GM08714 (cell line): ENCODE measurements around the gene FAM184A.
"Not testable (repeated sequence)": the region's sequence is repeated elsewhere in the genome, so short reads cannot be mapped to it uniquely, and the experiment has no call there.

ENCODE experiments used
- H3K4me3 ChIP-seq: fragments of 200-500 bp; sonication (Bioruptor generic); 2 replicates; pipeline ENCODE4 v1.5.1; 2014; ENCODE audit warnings: mild to moderate bottlenecking, low read length, inconsistent platforms
- ZNF274 ChIP-seq: IDR thresholded peaks from 2 replicates; pipeline ENCODE4 v1.6.1; 2012; ENCODE audit warnings: mild to moderate bottlenecking, low read depth, low read length

Gene FAM184A

DNA sequence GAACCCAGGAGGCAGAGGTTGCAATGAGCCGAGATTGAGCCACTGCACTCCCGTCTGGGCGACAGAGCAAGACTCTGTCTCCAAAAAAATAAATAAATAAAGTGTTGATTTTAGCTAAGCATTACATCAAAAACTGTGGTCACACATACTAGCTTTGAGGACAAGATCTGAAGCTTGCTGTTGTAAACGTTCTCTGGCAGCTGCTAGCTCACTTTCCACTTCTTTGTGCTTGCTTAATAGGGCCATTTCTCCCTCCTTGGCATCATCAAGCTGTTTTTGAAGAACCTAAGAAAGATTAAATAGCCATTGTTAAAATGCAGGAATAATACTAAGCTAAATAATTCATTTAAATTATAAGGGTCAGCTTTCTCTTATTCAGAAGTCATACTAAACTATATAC lies 55.7 kb downstream of the FAM184A start:
- H3K4me3 ChIP-seq, result no peak overlapping the region
- TF ChIP-seq ZNF274, result no peak

DNA sequence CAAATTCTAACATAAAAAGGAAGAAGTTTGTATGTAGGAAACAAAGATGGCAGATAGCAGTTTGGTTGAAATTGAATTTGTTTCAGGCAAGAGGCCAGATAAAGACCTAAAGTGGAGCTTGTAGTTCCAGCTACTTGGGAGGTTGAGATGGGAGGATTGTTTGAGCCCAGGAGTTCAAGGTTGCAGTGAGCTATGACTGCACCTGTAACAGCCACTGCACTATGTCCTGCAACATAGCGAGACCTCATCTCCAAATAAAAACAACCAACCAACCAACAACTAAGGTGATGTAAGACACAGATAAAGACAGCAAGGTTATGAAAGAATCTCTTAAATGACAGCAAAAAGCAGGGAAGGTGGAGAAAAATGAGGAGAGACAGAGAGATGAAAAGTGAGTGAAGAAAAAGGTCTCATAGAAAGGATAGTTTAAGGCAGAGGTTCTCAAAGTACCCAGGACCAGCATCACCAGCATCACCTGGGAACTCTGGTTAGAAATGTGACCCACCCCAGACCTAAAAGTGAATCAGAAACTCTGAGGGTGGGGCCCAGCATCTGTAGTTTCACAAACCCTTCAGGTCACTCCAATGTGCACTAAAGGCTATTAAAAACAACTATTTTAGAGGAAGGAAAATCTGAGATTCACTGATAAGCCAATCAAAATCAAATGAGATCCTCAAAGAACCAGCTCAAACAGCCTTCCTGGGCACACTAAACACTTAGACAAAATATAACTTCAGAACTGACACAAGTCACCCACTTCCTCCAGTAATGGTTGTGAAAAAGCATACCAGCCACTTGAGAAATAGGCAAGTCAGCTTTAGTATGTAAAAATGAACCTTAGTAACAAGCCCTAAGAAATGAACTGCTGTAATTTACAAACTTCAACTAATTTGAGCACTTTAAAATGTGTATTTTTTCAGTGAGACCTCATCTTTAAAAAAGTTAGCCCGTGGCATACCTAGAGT lies 57.6 kb downstream of the FAM184A start:
- H3K4me3 ChIP-seq, result no peak overlapping the region
- no peak for TF ChIP-seq ZNF274

DNA sequence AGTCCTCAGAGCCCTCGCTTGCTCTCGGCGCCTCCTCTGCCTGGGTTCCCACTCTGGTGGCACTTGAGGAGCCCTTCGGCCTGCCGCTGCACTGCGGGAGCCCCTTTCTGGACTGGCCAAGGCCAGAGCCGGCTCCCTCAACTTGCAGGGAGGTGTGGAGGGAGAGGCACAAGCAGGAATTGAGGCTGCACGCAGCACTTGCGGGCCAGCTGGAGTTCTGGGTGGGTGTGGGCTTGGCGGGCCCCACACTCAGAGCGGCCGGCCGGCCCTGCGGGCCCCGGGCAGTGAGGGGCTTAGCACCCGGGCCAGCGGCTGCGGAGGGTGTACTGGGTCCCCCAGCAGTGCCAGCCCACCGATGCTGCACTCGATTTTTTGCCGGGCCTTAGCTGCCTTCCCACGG lies 63.3 kb downstream of the FAM184A start:
- not testable (repeated sequence) for H3K4me3 ChIP-seq

GRCh38 chr6:119012521-119012920 lies 65.9 kb downstream of the FAM184A start:
- TF ChIP-seq ZNF274, result no peak
- no peak overlapping the region for H3K4me3 ChIP-seq

DNA sequence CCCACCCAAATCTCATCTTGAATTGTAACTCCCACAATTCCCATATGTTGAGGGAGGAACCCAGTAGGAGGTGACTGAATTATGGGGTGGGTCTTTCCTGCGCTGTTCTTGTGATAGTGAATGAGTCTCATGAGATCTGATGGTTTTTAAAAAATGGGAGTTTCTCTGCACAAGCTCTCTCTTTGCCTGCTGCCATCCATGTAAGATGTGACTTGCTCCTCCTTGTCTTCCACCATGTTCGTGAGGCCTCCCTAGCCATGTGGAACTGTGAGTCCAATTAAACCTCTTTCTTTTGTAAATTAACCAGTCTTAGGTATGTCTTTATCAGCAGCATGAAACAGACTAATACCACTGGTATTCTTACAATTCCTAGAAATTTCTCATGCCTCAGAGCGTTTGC lies 69.2 kb downstream of the FAM184A start:
- not testable (repeated sequence) for H3K4me3 ChIP-seq

DNA sequence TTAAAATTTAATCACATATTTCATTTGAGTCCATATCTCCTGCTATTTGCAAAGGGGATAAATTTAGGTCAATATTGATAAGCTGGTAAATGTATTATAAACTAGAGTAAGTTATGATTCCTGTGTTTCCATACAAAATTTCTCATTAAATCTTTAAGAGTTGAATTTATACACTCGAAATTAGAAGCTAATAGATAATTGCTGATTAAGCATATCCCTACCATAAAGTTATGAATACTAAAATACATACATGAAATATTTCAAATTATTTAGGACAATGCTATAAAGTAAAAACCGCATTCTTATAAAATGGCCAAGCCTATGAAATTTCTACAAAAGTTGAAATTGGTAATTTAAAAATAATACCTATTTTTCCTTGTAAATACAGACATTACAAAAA lies 71.5 kb downstream of the FAM184A start:
- TF ChIP-seq ZNF274, result no peak
- H3K4me3 ChIP-seq, result no peak overlapping the region

DNA sequence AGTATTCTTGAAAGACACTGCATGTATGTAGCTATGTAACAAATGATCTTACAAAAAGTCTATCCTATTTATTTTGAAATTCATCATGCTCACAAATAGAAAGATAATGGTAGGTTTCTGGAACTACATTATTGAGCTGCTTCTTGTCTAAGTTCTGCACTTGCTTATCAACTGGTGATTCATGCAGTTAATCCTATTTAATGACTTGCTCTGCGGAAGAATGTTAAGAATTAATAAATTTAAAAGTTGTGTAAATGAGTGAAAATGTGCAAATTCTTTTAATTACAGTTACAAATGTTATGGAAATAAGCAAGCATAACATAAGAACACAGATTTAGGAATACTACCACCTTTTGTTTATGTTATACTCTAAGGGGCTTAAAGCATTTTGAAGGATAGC lies 76.4 kb downstream of the FAM184A start:
- H3K4me3 ChIP-seq, result no peak overlapping the region

DNA sequence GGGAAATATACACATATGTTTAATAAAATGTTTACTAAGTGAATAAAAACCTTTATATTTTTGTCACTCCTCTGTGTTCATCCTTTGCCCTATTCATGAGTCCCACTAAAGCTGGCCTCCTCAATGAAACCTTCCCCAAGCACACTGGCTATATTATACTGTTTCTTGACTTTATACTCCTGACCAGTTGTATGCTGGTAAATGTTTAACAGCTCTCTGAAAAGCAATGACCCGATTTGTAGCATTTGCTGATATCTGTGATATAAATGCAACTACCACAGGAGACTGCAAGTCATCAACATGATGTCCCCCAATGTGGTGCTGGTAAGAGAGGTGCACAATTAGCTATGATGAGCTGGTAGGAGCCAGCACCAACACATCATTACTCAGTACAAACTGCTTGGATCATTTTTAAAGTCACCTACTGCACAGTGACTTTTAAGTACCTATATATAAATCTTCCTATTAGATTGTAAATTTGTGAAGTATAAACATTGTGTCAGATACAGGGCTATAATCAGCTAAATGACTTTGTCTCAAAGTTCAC lies 78.9 kb downstream of the FAM184A start:
- no peak overlapping the region for H3K4me3 ChIP-seq
- TF ChIP-seq ZNF274, result no peak

More for the DNA sequence above, 76.4 kb downstream of the FAM184A start:
- TF ChIP-seq ZNF274, result no peak

GRCh38 chr6:118997426-118997825 lies 81.0 kb downstream of the FAM184A start:
- not testable (repeated sequence) for H3K4me3 ChIP-seq

DNA sequence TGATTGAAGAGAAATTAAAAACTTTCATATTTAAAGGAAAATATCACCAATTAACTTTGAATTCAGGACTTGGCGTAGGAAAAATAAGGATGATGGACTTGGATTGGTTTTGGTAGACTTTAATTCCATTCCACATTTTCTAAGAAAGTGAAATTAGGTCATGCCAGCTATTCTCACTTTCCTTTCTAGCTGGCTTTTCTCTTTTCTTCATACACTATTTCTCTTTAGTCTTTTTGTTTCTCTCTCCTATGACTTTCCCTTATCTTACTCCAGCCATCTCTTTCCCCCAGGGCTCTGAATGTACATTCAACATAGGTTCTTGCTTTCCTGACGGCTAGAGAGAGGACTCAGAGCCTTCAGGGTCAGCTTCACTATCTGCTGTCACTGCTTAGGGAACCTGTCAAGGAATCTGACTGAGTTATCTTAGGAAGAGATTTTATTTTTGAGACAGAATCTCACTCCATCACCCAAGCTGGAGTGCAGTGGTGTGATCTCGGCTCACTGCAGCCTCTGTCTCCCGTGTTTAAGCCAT lies 82.1 kb downstream of the FAM184A start:
- no peak for TF ChIP-seq ZNF274
- no peak overlapping the region for H3K4me3 ChIP-seq

DNA sequence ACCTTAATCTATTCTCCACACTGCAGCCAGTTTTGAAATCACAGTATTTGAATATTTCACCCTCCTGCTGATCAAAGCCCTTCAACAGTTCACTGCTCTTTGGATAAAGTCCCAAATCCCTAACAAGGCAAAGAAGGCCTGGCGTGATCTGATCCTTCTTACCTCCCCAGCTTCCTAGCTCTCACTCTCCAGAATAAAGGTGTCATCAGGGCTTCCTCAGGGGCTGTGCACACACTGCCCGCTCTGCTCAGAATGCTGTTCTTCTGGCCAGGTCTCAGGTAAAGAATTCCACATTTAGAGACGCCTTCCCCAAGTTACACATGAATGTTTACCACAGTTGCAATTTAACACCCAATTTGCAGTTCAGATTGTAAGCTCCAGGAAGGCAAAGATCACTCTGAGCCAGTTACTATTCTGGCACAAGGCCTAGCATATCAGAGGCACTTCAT lies 84.6 kb downstream of the FAM184A start:
- TF ChIP-seq ZNF274, result no peak
- H3K4me3 ChIP-seq, result no peak overlapping the region

DNA sequence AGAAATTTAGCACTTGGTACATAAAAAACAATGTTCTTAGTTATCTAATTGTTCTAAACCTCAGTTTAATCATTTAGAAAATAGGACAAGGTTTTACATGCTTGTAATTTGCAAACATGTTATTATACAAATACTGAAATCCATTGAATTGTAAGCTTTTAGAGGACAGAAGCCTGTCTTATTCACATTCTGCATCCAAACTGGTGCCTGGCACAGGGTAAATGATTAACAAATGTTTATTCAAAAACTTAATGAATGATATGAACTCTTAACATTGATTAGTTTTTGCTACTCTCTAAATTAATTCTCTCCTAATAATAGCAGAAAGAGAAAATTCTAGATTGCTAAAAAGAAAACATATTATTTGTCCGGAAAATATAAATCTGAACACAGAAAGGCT lies 85.1 kb downstream of the FAM184A start:
- H3K4me3 ChIP-seq, result no peak overlapping the region
- no peak for TF ChIP-seq ZNF274

GRCh38 chr6:118992186-118992795 lies 86.2 kb downstream of the FAM184A start:
- H3K4me3 ChIP-seq, result no peak overlapping the region
- no peak for TF ChIP-seq ZNF274

- TF ChIP-seq ZNF274, result no peak
- H3K4me3 ChIP-seq, result no peak overlapping the region
Observed at GRCh38 chr6:118986312-118986711, 92.2 kb downstream of the FAM184A start.
